ENCODE measurements around the gene GAB2.

The GAB2 gene

DNA sequence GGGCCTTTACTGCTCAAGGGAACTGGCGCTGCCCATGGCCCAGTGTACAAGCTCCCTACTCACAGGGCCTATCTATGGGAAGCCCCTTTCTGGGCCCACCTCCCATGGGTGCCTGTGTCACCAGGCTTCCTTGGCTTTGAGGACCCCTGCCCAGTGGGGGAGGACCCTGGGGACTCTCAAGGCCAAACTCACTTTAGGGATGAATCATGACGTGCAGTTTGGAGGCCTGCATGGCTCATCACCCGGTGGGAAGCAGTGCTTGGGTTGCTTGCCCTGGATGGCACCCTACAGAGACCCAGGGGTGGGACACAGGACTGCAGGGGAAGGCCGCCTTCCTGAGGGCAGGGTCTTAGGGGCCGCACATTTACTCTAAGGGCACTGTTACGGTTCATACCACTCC lies 245.7 kb downstream of the GAB2 start:
- Histone ChIP-seq H3K9me2 (ENCODE audit: low read depth, low read length) (no peaks in the 10 kb centered on the region), H3K79me2 (ENCODE audit: insufficient read depth, low read length) (no peaks in the 10 kb centered on the region), H3K36me3 (ENCODE audit: insufficient read depth, low read length) (no peaks in the 10 kb centered on the region; the same call in 1 of the 2 replicates), H3K4me3 (ENCODE audit: low read depth, low read length, poor library complexity, severe bottlenecking) (no peak overlapping the region), H3K27ac (ENCODE audit: low read depth, low read length, poor library complexity, severe bottlenecking) (no peak overlapping the region), H3F3A (ENCODE audit: insufficient read depth, low read length) (no peaks in the 10 kb centered on the region), H4K20me1 (ENCODE audit: insufficient read depth, low read length) (no peaks in the 10 kb centered on the region), H3K9me3 (ENCODE audit: low read length) (no peaks in the 10 kb centered on the region), H3K27me3 (ENCODE audit: insufficient read depth, low read length) (no peaks in the 10 kb centered on the region), H2AFZ (ENCODE audit: low read length) (no peak overlapping the region), H3K4me1 (ENCODE audit: insufficient read depth, low read length, severe bottlenecking) (no peaks in the 10 kb centered on the region), H3K4me2 (ENCODE audit: low read length) (no peak overlapping the region), H3K9ac (ENCODE audit: low read length) (no peak overlapping the region)
- no peak for TF ChIP-seq EZH2 (IDR thresholded peaks at IDR 0.05; ENCODE audit: borderline replicate concordance, low read length)
- TF ChIP-seq, protein P1, sequence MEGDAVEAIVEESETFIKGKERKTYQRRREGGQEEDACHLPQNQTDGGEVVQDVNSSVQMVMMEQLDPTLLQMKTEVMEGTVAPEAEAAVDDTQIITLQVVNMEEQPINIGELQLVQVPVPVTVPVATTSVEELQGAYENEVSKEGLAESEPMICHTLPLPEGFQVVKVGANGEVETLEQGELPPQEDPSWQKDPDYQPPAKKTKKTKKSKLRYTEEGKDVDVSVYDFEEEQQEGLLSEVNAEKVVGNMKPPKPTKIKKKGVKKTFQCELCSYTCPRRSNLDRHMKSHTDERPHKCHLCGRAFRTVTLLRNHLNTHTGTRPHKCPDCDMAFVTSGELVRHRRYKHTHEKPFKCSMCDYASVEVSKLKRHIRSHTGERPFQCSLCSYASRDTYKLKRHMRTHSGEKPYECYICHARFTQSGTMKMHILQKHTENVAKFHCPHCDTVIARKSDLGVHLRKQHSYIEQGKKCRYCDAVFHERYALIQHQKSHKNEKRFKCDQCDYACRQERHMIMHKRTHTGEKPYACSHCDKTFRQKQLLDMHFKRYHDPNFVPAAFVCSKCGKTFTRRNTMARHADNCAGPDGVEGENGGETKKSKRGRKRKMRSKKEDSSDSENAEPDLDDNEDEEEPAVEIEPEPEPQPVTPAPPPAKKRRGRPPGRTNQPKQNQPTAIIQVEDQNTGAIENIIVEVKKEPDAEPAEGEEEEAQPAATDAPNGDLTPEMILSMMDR (IDR thresholded peaks at IDR 0.05; ENCODE audit: low read length) = no peak

DNA sequence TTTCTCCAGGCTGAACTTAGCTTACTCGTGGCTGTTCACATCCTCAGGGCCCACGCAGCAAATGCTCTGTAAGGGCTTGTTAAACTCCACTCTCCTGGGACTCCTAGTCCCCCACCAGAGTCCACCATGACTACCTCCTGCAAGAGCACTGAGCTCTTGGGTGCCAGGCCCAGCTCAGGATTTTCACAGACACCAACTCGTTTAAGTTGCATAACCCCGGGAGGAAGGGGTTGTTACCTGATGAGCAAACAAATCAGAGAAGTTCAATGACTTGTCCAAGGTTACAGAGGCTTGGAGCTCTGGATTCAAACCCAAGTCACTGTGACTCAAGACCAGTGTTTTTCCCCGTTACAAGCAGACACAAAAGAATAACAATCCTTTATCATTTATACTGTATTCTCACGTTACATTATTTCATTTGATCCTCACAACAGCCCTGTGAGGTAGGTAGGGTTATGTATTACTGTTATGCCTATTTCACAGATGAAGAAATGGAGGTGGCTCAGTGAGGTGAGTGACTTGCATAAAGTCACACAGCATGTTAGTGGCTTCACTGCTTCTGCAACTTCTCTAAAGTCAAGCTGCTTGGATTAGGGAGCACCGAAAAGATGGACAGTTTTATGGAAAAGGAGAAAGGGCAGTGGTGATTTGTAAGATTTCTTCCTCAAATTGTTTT lies 246.6 kb downstream of the GAB2 start:
- H4K20me1 ChIP-seq (ENCODE audit: insufficient read depth, low read length) = no peaks in the 10 kb centered on the region
- H3K4me2 ChIP-seq (ENCODE audit: low read length) = no peak overlapping the region
- TF ChIP-seq, protein P1 (IDR thresholded peaks at IDR 0.05; ENCODE audit: low read length) = no peak
- TF ChIP-seq EZH2 (IDR thresholded peaks at IDR 0.05; ENCODE audit: borderline replicate concordance, low read length) = no peak
- no peaks in the 10 kb centered on the region for H3K4me1 ChIP-seq (ENCODE audit: insufficient read depth, low read length, severe bottlenecking)
- no peak overlapping the region for H3K4me3 ChIP-seq (ENCODE audit: low read depth, low read length, poor library complexity, severe bottlenecking)
- H3K27ac ChIP-seq (ENCODE audit: low read depth, low read length, poor library complexity, severe bottlenecking) = no peak overlapping the region
- no peak overlapping the region for H2AFZ ChIP-seq (ENCODE audit: low read length)
- no peaks in the 10 kb centered on the region for H3K79me2 ChIP-seq (ENCODE audit: insufficient read depth, low read length)
- no peak overlapping the region for H3K9ac ChIP-seq (ENCODE audit: low read length)
- H3K9me3 ChIP-seq (ENCODE audit: low read length) = no peaks in the 10 kb centered on the region
- H3F3A ChIP-seq (ENCODE audit: insufficient read depth, low read length) = no peaks in the 10 kb centered on the region
- H3K27me3 ChIP-seq (ENCODE audit: insufficient read depth, low read length) = no peaks in the 10 kb centered on the region
- no peaks in the 10 kb centered on the region; the same call in 1 of the 2 replicates for H3K36me3 ChIP-seq (ENCODE audit: insufficient read depth, low read length)
- no peaks in the 10 kb centered on the region for H3K9me2 ChIP-seq (ENCODE audit: low read depth, low read length)

DNA sequence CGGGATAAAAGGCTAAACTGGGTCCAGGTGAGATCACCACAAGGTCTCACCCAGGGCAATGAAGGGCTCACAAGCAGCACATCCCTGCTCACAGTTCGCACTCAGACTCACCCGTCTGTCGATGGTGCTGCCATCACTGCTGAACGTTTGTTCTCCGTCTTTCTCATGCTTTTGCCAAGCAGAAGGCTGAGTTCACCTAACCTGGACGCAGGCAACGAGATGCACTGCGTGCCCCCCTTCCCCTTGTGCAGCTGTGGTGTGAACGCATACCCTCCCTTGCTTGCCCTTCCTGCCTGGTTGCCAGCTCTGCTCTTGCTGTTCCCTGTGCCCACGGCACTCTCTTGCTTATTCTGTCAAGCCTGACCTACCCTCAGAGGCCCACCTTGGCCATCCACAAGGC lies 247.2 kb downstream of the GAB2 start:
- Histone ChIP-seq H3K27me3 (ENCODE audit: insufficient read depth, low read length) (no peaks in the 10 kb centered on the region), H2AFZ (ENCODE audit: low read length) (no peak overlapping the region), H4K20me1 (ENCODE audit: insufficient read depth, low read length) (no peaks in the 10 kb centered on the region), H3K27ac (ENCODE audit: low read depth, low read length, poor library complexity, severe bottlenecking) (no peak overlapping the region), H3F3A (ENCODE audit: insufficient read depth, low read length) (no peaks in the 10 kb centered on the region), H3K36me3 (ENCODE audit: insufficient read depth, low read length) (no peaks in the 10 kb centered on the region; the same call in 1 of the 2 replicates), H3K9me2 (ENCODE audit: low read depth, low read length) (no peaks in the 10 kb centered on the region), H3K9ac (ENCODE audit: low read length) (no peak overlapping the region), H3K79me2 (ENCODE audit: insufficient read depth, low read length) (no peaks in the 10 kb centered on the region), H3K4me2 (ENCODE audit: low read length) (no peak overlapping the region), H3K4me1 (ENCODE audit: insufficient read depth, low read length, severe bottlenecking) (no peaks in the 10 kb centered on the region), H3K9me3 (ENCODE audit: low read length) (no peaks in the 10 kb centered on the region), H3K4me3 (ENCODE audit: low read depth, low read length, poor library complexity, severe bottlenecking) (no peak overlapping the region)
- no peak for TF ChIP-seq EZH2 (IDR thresholded peaks at IDR 0.05; ENCODE audit: borderline replicate concordance, low read length)
- TF ChIP-seq, protein P1 (IDR thresholded peaks at IDR 0.05; ENCODE audit: low read length) = no peak
